Measurements from ENCODE around the gene DYRK3. TPM values are rescaled to one million over a fixed set of nuclear protein-coding genes. Genes with fewer than 3 reads are reported as not detected.
A peak's percentile ranks its signal among the peaks of the same experiment; 100 is the strongest.

DYRK3 gene
- total and polyA plus RNA-seq, 2 donors (not counting 1 experiment from before 2014, with no cell fraction given) = 10.2 to 38.5 TPM

GRCh38 chr1:206663362-206663761, 28.0 kb downstream of the DYRK3 start:
- H3K79me2 ChIP-seq (ENCODE audit: control insufficient read depth, insufficient read depth, low read length) = no peaks in the 10 kb centered on the region
- H3K9ac ChIP-seq (ENCODE audit: insufficient read depth, low read length) = no peak overlapping the region
- no peaks in the 10 kb centered on the region for H3K9me3 ChIP-seq (ENCODE audit: control insufficient read depth, insufficient read depth, low read depth, low read length)
- H3K27ac ChIP-seq (ENCODE audit: insufficient read depth, low read length) = no peak overlapping the region
- H3K36me3 ChIP-seq (ENCODE audit: control insufficient read depth, insufficient read depth, low read length) = no peaks in the 10 kb centered on the region
- no peaks in the 10 kb centered on the region for H4K20me1 ChIP-seq (ENCODE audit: control insufficient read depth, extremely low read depth, insufficient read depth, low read length)
- no peak overlapping the region for H2AFZ ChIP-seq (ENCODE audit: low read length)
- H3K27me3 ChIP-seq (ENCODE audit: control insufficient read depth, insufficient read depth, low read length) = peaks cover 5% of the 10 kb centered on the region
- DNase-seq (ENCODE audit: low read depth in 2 of 2) = no peak
- H3K4me1 ChIP-seq (ENCODE audit: control insufficient read depth, extremely low read depth, insufficient read depth, low read length) = no peaks in the 10 kb centered on the region
- no peak overlapping the region for H3K4me3 ChIP-seq (replicated peaks in 1 of 4; ENCODE audit: control extremely low read depth in 1 of 4, insufficient read depth in 1 of 4, low read depth in 3 of 4, low read length in 4 of 4)
- H3K4me2 ChIP-seq (ENCODE audit: extremely low read depth, insufficient read depth, low read length) = no peak overlapping the region
- TF ChIP-seq EZH2 (IDR thresholded peaks at IDR 0.05; ENCODE audit: low read length, missing control alignments) = no peak
- no peak for TF ChIP-seq CTCF (conservative IDR thresholded peaks at IDR 0.05 in 1 of 2, IDR thresholded peaks at IDR 0.05 in 1 of 2; ENCODE audit: low read depth in 1 of 2, low read length in 2 of 2)

- DNase-seq (ENCODE audit: low read depth in 2 of 2) = peak; percentile 42 to 75
- H3K79me2 ChIP-seq (ENCODE audit: control insufficient read depth, insufficient read depth, low read length) = no peaks in the 10 kb centered on the region
These were observed 28.7 kb downstream of the DYRK3 start for GRCh38 chr1:206663832-206664652.

GRCh38 chr1:206664740-206665139, 29.4 kb downstream of the DYRK3 start:
- Histone ChIP-seq H3K4me1 (ENCODE audit: control insufficient read depth, extremely low read depth, insufficient read depth, low read length) (no peaks in the 10 kb centered on the region), H4K20me1 (ENCODE audit: control insufficient read depth, extremely low read depth, insufficient read depth, low read length) (no peaks in the 10 kb centered on the region), H3K36me3 (ENCODE audit: control insufficient read depth, insufficient read depth, low read length) (no peaks in the 10 kb centered on the region), H3K27ac (ENCODE audit: insufficient read depth, low read length) (no peak overlapping the region), H3K4me2 (ENCODE audit: extremely low read depth, insufficient read depth, low read length) (no peak overlapping the region), H3K79me2 (ENCODE audit: control insufficient read depth, insufficient read depth, low read length) (no peaks in the 10 kb centered on the region), H3K4me3 (replicated peaks in 1 of 4; ENCODE audit: control extremely low read depth in 1 of 4, insufficient read depth in 1 of 4, low read depth in 3 of 4, low read length in 4 of 4) (no peak overlapping the region), H3K9me3 (ENCODE audit: control insufficient read depth, insufficient read depth, low read depth, low read length) (no peaks in the 10 kb centered on the region), H3K27me3 (ENCODE audit: control insufficient read depth, insufficient read depth, low read length) (peaks cover 8% of the 10 kb centered on the region), H2AFZ (ENCODE audit: low read length) (no peak overlapping the region), H3K9ac (ENCODE audit: insufficient read depth, low read length) (no peak overlapping the region)
- no peak for DNase-seq (ENCODE audit: low read depth in 2 of 2)
- TF ChIP-seq EZH2 (IDR thresholded peaks at IDR 0.05; ENCODE audit: low read length, missing control alignments) = no peak

More at GRCh38 chr1:206663832-206664652, 28.7 kb downstream of the DYRK3 start:
- Histone ChIP-seq H3K4me3 (replicated peaks in 1 of 4; ENCODE audit: control extremely low read depth in 1 of 4, insufficient read depth in 1 of 4, low read depth in 3 of 4, low read length in 4 of 4) (peak overlapping the region in 1 of 4 experiments; percentile 8), H3K9ac (ENCODE audit: insufficient read depth, low read length) (no peak overlapping the region), H2AFZ (ENCODE audit: low read length) (no peak overlapping the region), H3K36me3 (ENCODE audit: control insufficient read depth, insufficient read depth, low read length) (no peaks in the 10 kb centered on the region), H3K27me3 (ENCODE audit: control insufficient read depth, insufficient read depth, low read length) (peaks cover 8% of the 10 kb centered on the region), H3K4me2 (ENCODE audit: extremely low read depth, insufficient read depth, low read length) (peak overlapping the region; percentile 54), H3K9me3 (ENCODE audit: control insufficient read depth, insufficient read depth, low read depth, low read length) (no peaks in the 10 kb centered on the region), H3K27ac (ENCODE audit: insufficient read depth, low read length) (no peak overlapping the region), H3K4me1 (ENCODE audit: control insufficient read depth, extremely low read depth, insufficient read depth, low read length) (no peaks in the 10 kb centered on the region), H4K20me1 (ENCODE audit: control insufficient read depth, extremely low read depth, insufficient read depth, low read length) (no peaks in the 10 kb centered on the region)
- TF ChIP-seq EZH2 (IDR thresholded peaks at IDR 0.05; ENCODE audit: low read length, missing control alignments) = peak; percentile 54
- TF ChIP-seq CTCF (conservative IDR thresholded peaks at IDR 0.05 in 1 of 2, IDR thresholded peaks at IDR 0.05 in 1 of 2; ENCODE audit: low read depth in 1 of 2, low read length in 2 of 2) = peak; percentile 77 to 81
